ENCODE data around the gene CCDC170. TPM values are rescaled to one million over a fixed set of nuclear protein-coding genes. Genes with fewer than 3 reads are reported as not detected.

The CCDC170 gene
- total and polyA plus RNA-seq, 9 donors, result 3.8 to 19.8 (median 8.9) TPM

GRCh38 chr6:151546941-151547659, 53.3 kb downstream of the CCDC170 start:
- Histone ChIP-seq H3K36me3 (no peaks in the 10 kb centered on the region), H3K9me3 (no peaks in the 10 kb centered on the region), H3K4me3 (no peak overlapping the region), H3K27ac (no peak overlapping the region), H3K27me3 (no peaks in the 10 kb centered on the region), H3K4me1 (ENCODE audit: insufficient read depth) (no peaks in the 10 kb centered on the region)
- DNase-seq, result no peak
- intact Hi-C loops (cut with DNase I), result no loop called here
- TF ChIP-seq CTCF (IDR thresholded peaks at IDR 0.05) (no peak), EP300 (IDR thresholded peaks at IDR 0.05) (no peak), POLR2A (IDR thresholded peaks at IDR 0.05) (no peak)
- WGBS, 3 donors, result 85 to 88% (median 86%) methylated on average over 13 of the region's 13 CpGs

GRCh38 chr6:151548201-151548600, 54.4 kb downstream of the CCDC170 start:
- intact Hi-C loops (cut with DNase I), result no loop called here

GRCh38 chr6:151549790-151550189, 56.0 kb downstream of the CCDC170 start:
- intact Hi-C loops (cut with DNase I), result no loop called here
- no peaks in the 10 kb centered on the region for H3K36me3 ChIP-seq

More at GRCh38 chr6:151548201-151548600, 54.4 kb downstream of the CCDC170 start:
- WGBS, 3 donors, result 39 to 65% (median 54%) methylated on average over 5 of the region's 5 CpGs
- TF ChIP-seq POLR2A (IDR thresholded peaks at IDR 0.05) (no peak), CTCF (IDR thresholded peaks at IDR 0.05) (no peak), EP300 (IDR thresholded peaks at IDR 0.05) (no peak)
- Histone ChIP-seq H3K36me3 (no peaks in the 10 kb centered on the region), H3K27ac (no peak overlapping the region), H3K4me1 (ENCODE audit: insufficient read depth) (no peaks in the 10 kb centered on the region), H3K27me3 (no peaks in the 10 kb centered on the region), H3K9me3 (no peaks in the 10 kb centered on the region), H3K4me3 (no peak overlapping the region)
- DNase-seq, result no peak

GRCh38 chr6:151550618-151551017, 56.8 kb downstream of the CCDC170 start:
- WGBS, 3 donors, result 94 to 97% (median 95%) methylated on average over 3 of the region's 3 CpGs
- Histone ChIP-seq H3K27me3 (no peaks in the 10 kb centered on the region), H3K27ac (no peak overlapping the region), H3K9me3 (no peaks in the 10 kb centered on the region), H3K4me1 (ENCODE audit: insufficient read depth) (no peaks in the 10 kb centered on the region), H3K36me3 (no peaks in the 10 kb centered on the region), H3K4me3 (no peak overlapping the region)
- intact Hi-C loops (cut with DNase I), result no loop called here
- no peak for DNase-seq
- no peak for TF ChIP-seq POLR2A (IDR thresholded peaks at IDR 0.05)
- no peak for TF ChIP-seq EP300 (IDR thresholded peaks at IDR 0.05)
- no peak for TF ChIP-seq CTCF (IDR thresholded peaks at IDR 0.05)

More at GRCh38 chr6:151549790-151550189, 56.0 kb downstream of the CCDC170 start:
- no peaks in the 10 kb centered on the region for H3K27me3 ChIP-seq
- no peaks in the 10 kb centered on the region for H3K4me1 ChIP-seq (ENCODE audit: insufficient read depth)
- TF ChIP-seq CTCF (IDR thresholded peaks at IDR 0.05) (no peak), POLR2A (IDR thresholded peaks at IDR 0.05) (no peak), EP300 (IDR thresholded peaks at IDR 0.05) (no peak)
- 81 to 86% (median 81%) methylated on average over 1 of the region's 1 CpG for WGBS, 3 donors
- DNase-seq, result no peak
- H3K27ac ChIP-seq, result no peak overlapping the region
- H3K9me3 ChIP-seq, result no peaks in the 10 kb centered on the region
- H3K4me3 ChIP-seq, result no peak overlapping the region
